GM12878 (cell line): ENCODE data around the gene BLOC1S2. TPM values are rescaled to one million over a fixed set of nuclear protein-coding genes. Genes with fewer than 3 reads are reported as not detected.

Source experiments
- ATAC-seq: fragments of 200-7000 bp; cut with Tn5 transposase; 3 replicates; pipeline ENCODE4 v1.9.1; 2020; ENCODE audit warnings: mild to moderate bottlenecking, moderate library complexity
- BruUV-seq: library from RNA; stranded (reverse); fragments of 400-500 nt; replicated peaks from 2 replicates; lab custom pipeline; 2021; lab: Mats Ljungman, UMichigan
- CTCF ChIA-PET: fragments of 300-600 bp; sonication (Branson Sonifier 250); formaldehyde crosslinking; extraction: SDS; loops from one replicate; lab custom pipeline; 2021; ENCODE audit warnings: inconsistent platforms; lab: Yijun Ruan, JAX
- POLR2A ChIA-PET: fragments of 350-600 bp; formaldehyde crosslinking; extraction: SDS; loops from one replicate; lab custom pipeline; 2021; ENCODE audit warnings: inconsistent platforms; lab: Charles Lee
- RAD21 ChIA-PET: fragments of 300-600 bp; sonication (Branson Sonifier 250); formaldehyde crosslinking; loops from one replicate; lab custom pipeline; 2023; ENCODE audit warnings: antibody characterized with exemption; ENCODE audit not compliant: unreplicated experiment; lab: Charles Lee
- SMC1A ChIA-PET: fragments of 300-600 bp; sonication (Branson Sonifier 250); formaldehyde crosslinking; loops from one replicate; lab custom pipeline; 2023; ENCODE audit not compliant: unreplicated experiment, uncharacterized antibody; lab: Charles Lee
- DNase-seq: peaks from one replicate; pipeline ENCODE4 v3.0.0-alpha.2; 2011; ENCODE audit warnings: low read depth, low spot score
- FAIRE-seq: peaks from 3 replicates; lab custom pipeline; 2011; peaks lifted over from hg19 to GRCh38; lab: Jason Lieb, UNC
- H2AFZ ChIP-seq: 2 replicates; pipeline ENCODE4 v1.6.0; 2011; ENCODE audit warnings: low read depth, low read length, control low read depth; ENCODE audit not compliant: control insufficient read depth
- H3K27ac ChIP-seq: 2 replicates; pipeline ENCODE4 v1.5.1; 2011; ENCODE audit warnings: control low read depth; ENCODE audit not compliant: control insufficient read depth, insufficient read depth
- H3K27me3 ChIP-seq, 2 experiments: replicated peaks in 1 of 2; 2 replicates each; pipeline versions ENCODE4 v1.6.0 to v1.6.1; 2011; ENCODE audit warnings: low read length in 1 of 2; ENCODE audit not compliant: control insufficient read depth in 2 of 2, insufficient read depth in 2 of 2
- H3K36me3 ChIP-seq, 2 experiments: 2 replicates each; pipeline ENCODE4 v1.5.1; 2011; ENCODE audit warnings: low read length in 1 of 2; ENCODE audit not compliant: control insufficient read depth in 2 of 2, insufficient read depth in 2 of 2
- H3K4me1 ChIP-seq: 2 replicates; pipeline ENCODE4 v1.6.1; 2011; ENCODE audit warnings: mild to moderate bottlenecking, low read length, moderate library complexity, mixed read lengths; ENCODE audit not compliant: control insufficient read depth, insufficient read depth
- H3K4me2 ChIP-seq: 2 replicates; pipeline ENCODE4 v1.6.0; 2011; ENCODE audit warnings: control low read depth; ENCODE audit not compliant: control insufficient read depth, insufficient read depth
- H3K4me3 ChIP-seq: fragments of 200-600 bp; sonication (generic); 2 replicates; pipeline ENCODE4 v1.5.1; 2016
- H3K79me2 ChIP-seq: 2 replicates; pipeline ENCODE4 v1.6.0; 2011; ENCODE audit warnings: low read length; ENCODE audit not compliant: control insufficient read depth, insufficient read depth
- H3K9ac ChIP-seq: 2 replicates; pipeline ENCODE4 v1.8.0; 2011; ENCODE audit warnings: low read length, control low read depth, mixed read lengths; ENCODE audit not compliant: control insufficient read depth, insufficient read depth
- H3K9me3 ChIP-seq: replicated peaks from 3 replicates; pipeline ENCODE4 v1.5.1; 2011; ENCODE audit warnings: mild to moderate bottlenecking, low read length; ENCODE audit not compliant: control insufficient read depth, insufficient read depth
- H4K20me1 ChIP-seq: 2 replicates; pipeline ENCODE4 v1.6.0; 2011; ENCODE audit not compliant: control insufficient read depth, insufficient read depth
- CEBPB ChIP-seq, 2 experiments: fragments of 150-350 bp in 1 of 2; IDR thresholded peaks; 2 replicates each; pipeline ENCODE4 v1.6.1; 2012 to 2014; ENCODE audit warnings: low read depth in 2 of 2, low read length in 2 of 2, borderline replicate concordance in 1 of 2, inconsistent platforms in 1 of 2
- ESRRA ChIP-seq: IDR thresholded peaks from 2 replicates; pipeline ENCODE4 v1.6.1; 2012; ENCODE audit warnings: mild to moderate bottlenecking, low read length, improper control_type of control experiment
- IKZF1 ChIP-seq: fragments of 450-650 bp; conservative IDR thresholded peaks from 2 replicates; pipeline ENCODE4 v1.6.1; 2017; ENCODE audit warnings: antibody characterized with exemption, mild to moderate bottlenecking
- JUND ChIP-seq: IDR thresholded peaks from 2 replicates; pipeline ENCODE4 v1.6.1; 2012; ENCODE audit warnings: low read depth, mild to moderate bottlenecking, low read length, improper control_type of control experiment, moderate library complexity
- MTA2 ChIP-seq: fragments of 450-650 bp; IDR thresholded peaks from 2 replicates; pipeline ENCODE4 v1.6.1; 2016; ENCODE audit warnings: low read depth, mild to moderate bottlenecking, moderate library complexity
- MYB ChIP-seq: fragments of 150-350 bp; IDR thresholded peaks from 2 replicates; pipeline ENCODE4 v1.6.1; 2014; ENCODE audit warnings: mild to moderate bottlenecking, low read depth, low read length, borderline replicate concordance
- NRF1 ChIP-seq: conservative IDR thresholded peaks from 2 replicates; pipeline ENCODE4 v1.6.1; 2011; ENCODE audit warnings: mild to moderate bottlenecking, low read depth, low read length, improper control_type of control experiment
- PML ChIP-seq: IDR thresholded peaks from 2 replicates; pipeline ENCODE4 v1.6.1; 2012; ENCODE audit warnings: low read length, inconsistent platforms
- SPI1 ChIP-seq: IDR thresholded peaks from 2 replicates; pipeline ENCODE4 v1.6.1; 2011; ENCODE audit warnings: low read depth, mild to moderate bottlenecking, low read length, moderate library complexity, borderline replicate concordance; ENCODE audit not compliant: insufficient read depth
- SRF ChIP-seq, 2 experiments: IDR thresholded peaks; 2 replicates each; pipeline ENCODE4 v1.6.1; 2011; ENCODE audit warnings: low read depth in 2 of 2, low read length in 2 of 2, mild to moderate bottlenecking in 1 of 2, moderate library complexity in 1 of 2
- TARDBP ChIP-seq: IDR thresholded peaks from 2 replicates; pipeline ENCODE4 v1.6.1; 2016; ENCODE audit warnings: borderline replicate concordance
- WGBS: methylation state at CpG from one replicate; pipeline ENCODE4 v1.1.6; 2016; ENCODE audit warnings: low lambda C conversion rate; ENCODE audit not compliant: insufficient replicate concordance, insufficient coverage; ENCODE audit errors: missing lambda C conversion rate; 5-methylcytosine and 5-hydroxymethylcytosine counted together
- in situ Hi-C: fragments of 300-500 bp; cut with MboI; formaldehyde crosslinking; loops from 9 replicates; pipeline ENCODE4 v1.14.3; 2018; ENCODE audit warnings: mixed read lengths
- intact Hi-C: fragments of 100-400 bp; cut with micrococcal nuclease; formaldehyde crosslinking; loops from one replicate; pipeline ENCODE4 v1.14.2; 2022; ENCODE audit not compliant: unreplicated experiment
- polyA plus RNA-seq, 11 experiments: library from polyadenylated mRNA; depleted of rRNA in 4 of 11; unstranded in 6 of 11; stranded (reverse) in 5 of 11; fragments of >200 nt; fragmentation: Nextera tagmentation in 4 of 11; fragmentation: Illumina TruSeq in 1 of 11; extraction: Ambion mirVana in 4 of 11; extraction: Trizol in 1 of 11; gene quantifications; 1 replicate in 1 of 11; 2 replicates in 10 of 11; pipeline versions ENCODE4 v1.2.1 to v1.2.3, GENCODE V29; 2011 to 2016; ENCODE audit warnings: inconsistent platforms in 2 of 11, missing spikeins in 2 of 11, low read depth in 1 of 11
- total RNA-seq, 4 experiments: library from RNA; depleted of rRNA in 3 of 4; stranded (reverse); fragments of >200 nt in 3 of 4; fragmentation: Illumina TruSeq in 1 of 4; extraction: Trizol in 1 of 4; gene quantifications; 2 replicates each; pipeline versions ENCODE4 v1.2.1 to v1.2.3, GENCODE V29; 2013 to 2021
- TF ChIP-seq, protein P1 (sequence below): IDR thresholded peaks from 2 replicates; pipeline ENCODE4 v1.6.1; 2012; ENCODE audit warnings: low read depth, low read length, improper control_type of control experiment
- TF ChIP-seq, protein P2 (sequence below): fragments of 450-650 bp; IDR thresholded peaks from 2 replicates; pipeline ENCODE4 v1.6.1; 2018; ENCODE audit warnings: mild to moderate bottlenecking, low read depth, moderate library complexity; ENCODE audit not compliant: partially characterized antibody
- TF ChIP-seq, protein P3 (sequence below): fragments of 450-650 bp; IDR thresholded peaks from 2 replicates; pipeline ENCODE4 v1.6.1; 2017; ENCODE audit warnings: mild to moderate bottlenecking
- TF ChIP-seq, protein P4 (sequence below): IDR thresholded peaks from 2 replicates; pipeline ENCODE4 v1.6.1; 2012; ENCODE audit warnings: low read length, inconsistent platforms
- TF ChIP-seq, protein P5 (sequence below): IDR thresholded peaks from 2 replicates; pipeline ENCODE4 v1.6.1; 2011; ENCODE audit warnings: low read depth, mild to moderate bottlenecking, low read length, moderate library complexity, borderline replicate concordance; ENCODE audit errors: extremely low read depth

BLOC1S2 gene
- total and polyA plus RNA-seq, 10 of the 15 experiments (the other 5 are each of a cell fraction or from before 2014, with no cell fraction given) = 58.6 to 164 (median 79.5) TPM

- no peak overlapping the region for H3K4me2 ChIP-seq
- WGBS = 86% methylated on average over 5 of the region's 5 CpGs
- no peak for DNase-seq
- intact Hi-C loops (loop anchor here (10.0 kb wide), 1 partner anchor 369 kb away; no protein-coding TSS in a partner anchor), in situ Hi-C loops (no loop called here)
- H3K79me2 ChIP-seq = peaks cover 22% of the 10 kb centered on the region
- H3K27me3 ChIP-seq = no peaks in the 10 kb centered on the region
- ChIA-PET SMC1A (interaction anchor here (0.7 to 1.4 kb wide), 5 partner anchors 9 to 285 kb away, joined by 3 to 4 read pairs (median 3); no protein-coding TSS in a partner anchor), RAD21 (interaction anchor here (1.3 kb wide), 1 partner anchor 294 kb away, joined by 3 read pairs; no protein-coding TSS in a partner anchor), CTCF (interaction anchor here (1.3 kb wide), 2 partner anchors 35 to 295 kb away, joined by 3 read pairs; no protein-coding TSS in a partner anchor), POLR2A (no interaction called here)
- no peak overlapping the region for H3K9ac ChIP-seq
- no peak for ATAC-seq
- H3K4me1 ChIP-seq = no peaks in the 10 kb centered on the region
- H3K36me3 ChIP-seq = peaks cover 0 to 29% of the 10 kb centered on the region in 2 experiments; a peak in 3 of 4 replicates
- FAIRE-seq = no peak
- no peaks in the 10 kb centered on the region for H4K20me1 ChIP-seq
- H3K9me3 ChIP-seq = no peaks in the 10 kb centered on the region
- BruUV-seq = no TSS peak
- H3K27ac ChIP-seq = no peak overlapping the region
- H3K4me3 ChIP-seq = no peak overlapping the region
- H2AFZ ChIP-seq = no peak overlapping the region
- no peak for TF ChIP-seq JUND
- TF ChIP-seq TARDBP = no peak
- no peak for TF ChIP-seq NRF1
- no peak for TF ChIP-seq CEBPB (IDR thresholded peaks at IDR 0.05; ENCODE audit: borderline replicate concordance in 1 of 2, low read depth in 2 of 2, low read length in 2 of 2)
- TF ChIP-seq, protein P1, sequence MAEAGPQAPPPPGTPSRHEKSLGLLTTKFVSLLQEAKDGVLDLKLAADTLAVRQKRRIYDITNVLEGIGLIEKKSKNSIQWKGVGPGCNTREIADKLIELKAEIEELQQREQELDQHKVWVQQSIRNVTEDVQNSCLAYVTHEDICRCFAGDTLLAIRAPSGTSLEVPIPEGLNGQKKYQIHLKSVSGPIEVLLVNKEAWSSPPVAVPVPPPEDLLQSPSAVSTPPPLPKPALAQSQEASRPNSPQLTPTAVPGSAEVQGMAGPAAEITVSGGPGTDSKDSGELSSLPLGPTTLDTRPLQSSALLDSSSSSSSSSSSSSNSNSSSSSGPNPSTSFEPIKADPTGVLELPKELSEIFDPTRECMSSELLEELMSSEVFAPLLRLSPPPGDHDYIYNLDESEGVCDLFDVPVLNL = no peak
- TF ChIP-seq SRF (IDR thresholded peaks at IDR 0.05; ENCODE audit: low read depth in 2 of 2, low read length in 2 of 2) = no peak
- no peak for TF ChIP-seq IKZF1
- no peak for TF ChIP-seq MTA2
- no peak for TF ChIP-seq PML
- TF ChIP-seq, protein P2, sequence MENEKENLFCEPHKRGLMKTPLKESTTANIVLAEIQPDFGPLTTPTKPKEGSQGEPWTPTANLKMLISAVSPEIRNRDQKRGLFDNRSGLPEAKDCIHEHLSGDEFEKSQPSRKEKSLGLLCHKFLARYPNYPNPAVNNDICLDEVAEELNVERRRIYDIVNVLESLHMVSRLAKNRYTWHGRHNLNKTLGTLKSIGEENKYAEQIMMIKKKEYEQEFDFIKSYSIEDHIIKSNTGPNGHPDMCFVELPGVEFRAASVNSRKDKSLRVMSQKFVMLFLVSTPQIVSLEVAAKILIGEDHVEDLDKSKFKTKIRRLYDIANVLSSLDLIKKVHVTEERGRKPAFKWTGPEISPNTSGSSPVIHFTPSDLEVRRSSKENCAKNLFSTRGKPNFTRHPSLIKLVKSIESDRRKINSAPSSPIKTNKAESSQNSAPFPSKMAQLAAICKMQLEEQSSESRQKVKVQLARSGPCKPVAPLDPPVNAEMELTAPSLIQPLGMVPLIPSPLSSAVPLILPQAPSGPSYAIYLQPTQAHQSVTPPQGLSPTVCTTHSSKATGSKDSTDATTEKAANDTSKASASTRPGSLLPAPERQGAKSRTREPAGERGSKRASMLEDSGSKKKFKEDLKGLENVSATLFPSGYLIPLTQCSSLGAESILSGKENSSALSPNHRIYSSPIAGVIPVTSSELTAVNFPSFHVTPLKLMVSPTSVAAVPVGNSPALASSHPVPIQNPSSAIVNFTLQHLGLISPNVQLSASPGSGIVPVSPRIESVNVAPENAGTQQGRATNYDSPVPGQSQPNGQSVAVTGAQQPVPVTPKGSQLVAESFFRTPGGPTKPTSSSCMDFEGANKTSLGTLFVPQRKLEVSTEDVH = no peak
- no peak for TF ChIP-seq ESRRA
- TF ChIP-seq, protein P3, sequence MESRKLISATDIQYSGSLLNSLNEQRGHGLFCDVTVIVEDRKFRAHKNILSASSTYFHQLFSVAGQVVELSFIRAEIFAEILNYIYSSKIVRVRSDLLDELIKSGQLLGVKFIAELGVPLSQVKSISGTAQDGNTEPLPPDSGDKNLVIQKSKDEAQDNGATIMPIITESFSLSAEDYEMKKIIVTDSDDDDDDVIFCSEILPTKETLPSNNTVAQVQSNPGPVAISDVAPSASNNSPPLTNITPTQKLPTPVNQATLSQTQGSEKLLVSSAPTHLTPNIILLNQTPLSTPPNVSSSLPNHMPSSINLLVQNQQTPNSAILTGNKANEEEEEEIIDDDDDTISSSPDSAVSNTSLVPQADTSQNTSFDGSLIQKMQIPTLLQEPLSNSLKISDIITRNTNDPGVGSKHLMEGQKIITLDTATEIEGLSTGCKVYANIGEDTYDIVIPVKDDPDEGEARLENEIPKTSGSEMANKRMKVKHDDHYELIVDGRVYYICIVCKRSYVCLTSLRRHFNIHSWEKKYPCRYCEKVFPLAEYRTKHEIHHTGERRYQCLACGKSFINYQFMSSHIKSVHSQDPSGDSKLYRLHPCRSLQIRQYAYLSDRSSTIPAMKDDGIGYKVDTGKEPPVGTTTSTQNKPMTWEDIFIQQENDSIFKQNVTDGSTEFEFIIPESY = no peak
- TF ChIP-seq, protein P4, sequence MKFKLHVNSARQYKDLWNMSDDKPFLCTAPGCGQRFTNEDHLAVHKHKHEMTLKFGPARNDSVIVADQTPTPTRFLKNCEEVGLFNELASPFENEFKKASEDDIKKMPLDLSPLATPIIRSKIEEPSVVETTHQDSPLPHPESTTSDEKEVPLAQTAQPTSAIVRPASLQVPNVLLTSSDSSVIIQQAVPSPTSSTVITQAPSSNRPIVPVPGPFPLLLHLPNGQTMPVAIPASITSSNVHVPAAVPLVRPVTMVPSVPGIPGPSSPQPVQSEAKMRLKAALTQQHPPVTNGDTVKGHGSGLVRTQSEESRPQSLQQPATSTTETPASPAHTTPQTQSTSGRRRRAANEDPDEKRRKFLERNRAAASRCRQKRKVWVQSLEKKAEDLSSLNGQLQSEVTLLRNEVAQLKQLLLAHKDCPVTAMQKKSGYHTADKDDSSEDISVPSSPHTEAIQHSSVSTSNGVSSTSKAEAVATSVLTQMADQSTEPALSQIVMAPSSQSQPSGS = no peak
- TF ChIP-seq, protein P5, sequence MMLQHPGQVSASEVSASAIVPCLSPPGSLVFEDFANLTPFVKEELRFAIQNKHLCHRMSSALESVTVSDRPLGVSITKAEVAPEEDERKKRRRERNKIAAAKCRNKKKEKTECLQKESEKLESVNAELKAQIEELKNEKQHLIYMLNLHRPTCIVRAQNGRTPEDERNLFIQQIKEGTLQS = no peak
- no peak for TF ChIP-seq SPI1
- no peak for TF ChIP-seq MYB
Measured at GRCh38 chr10:100223879-100224278, 62.6 kb downstream of the BLOC1S2 start.
